Measurements from ENCODE around the gene GPR108.
"Not testable (repeated sequence)": the region's sequence is repeated elsewhere in the genome, so short reads cannot be mapped to it uniquely, and the experiment has no call there.

Gene GPR108

DNA sequence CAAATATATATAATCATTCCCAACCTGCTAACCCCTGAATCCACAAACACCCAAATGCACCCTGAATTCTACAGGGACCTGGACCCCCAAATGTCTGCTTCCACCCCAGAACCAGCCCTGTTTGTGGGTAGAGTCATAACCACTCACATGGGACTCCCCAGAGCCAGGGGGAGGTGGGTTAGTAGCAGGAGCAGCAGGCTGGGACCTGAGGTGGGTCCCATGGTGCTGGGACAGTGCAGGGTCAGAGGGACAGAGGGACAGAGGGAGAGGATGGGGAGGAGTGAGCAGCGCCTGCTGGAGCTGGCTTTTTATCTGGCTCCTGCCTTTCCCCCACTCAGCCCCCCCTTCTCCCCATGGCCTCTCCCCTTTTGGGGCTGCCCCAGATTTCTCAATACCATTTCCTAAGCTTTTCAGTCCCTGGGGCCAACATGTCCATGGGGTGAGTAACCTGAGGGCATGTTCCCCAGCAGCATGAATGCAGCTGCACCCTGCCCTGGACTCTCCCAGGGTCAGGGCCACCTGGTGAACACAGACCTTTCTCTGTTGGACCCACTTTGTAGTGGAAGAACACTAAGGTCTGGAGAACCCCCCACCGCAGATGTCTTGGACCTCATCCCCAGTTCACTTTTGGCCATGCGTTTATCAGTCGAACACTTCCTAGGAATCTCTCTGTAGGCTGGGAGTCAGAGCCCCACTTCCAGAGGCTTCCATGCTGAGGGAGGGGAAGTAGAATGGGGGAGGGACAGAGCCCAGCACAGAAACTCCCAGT is 16.8 kb downstream of the GPR108 start, which contains the start of gene C3:
Gene C3 (minus strand): TSS at position 282 of the 769 bp plus-strand sequence. CDS start 61 bp downstream, at position 221.
- no peak for DNase-seq (ENCODE audit: low spot score)

DNA sequence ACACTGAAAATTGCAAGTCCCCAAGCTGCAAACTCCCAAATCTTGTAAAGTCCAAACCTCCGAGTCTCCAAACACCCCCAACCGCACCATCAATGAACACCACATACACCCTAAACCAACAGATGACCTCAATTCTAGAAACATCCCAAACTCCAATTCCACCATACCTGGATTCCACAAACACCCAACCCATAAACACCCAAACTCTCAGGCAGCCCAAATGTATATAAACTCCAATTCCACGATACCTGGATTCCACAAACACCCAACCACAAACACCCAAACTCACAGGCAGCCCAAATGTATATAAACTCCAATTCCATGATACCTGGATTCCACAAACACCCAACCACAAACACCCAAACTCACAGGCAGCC is 17.4 kb downstream of the GPR108 start:
- no peak for DNase-seq (ENCODE audit: low spot score)

DNA sequence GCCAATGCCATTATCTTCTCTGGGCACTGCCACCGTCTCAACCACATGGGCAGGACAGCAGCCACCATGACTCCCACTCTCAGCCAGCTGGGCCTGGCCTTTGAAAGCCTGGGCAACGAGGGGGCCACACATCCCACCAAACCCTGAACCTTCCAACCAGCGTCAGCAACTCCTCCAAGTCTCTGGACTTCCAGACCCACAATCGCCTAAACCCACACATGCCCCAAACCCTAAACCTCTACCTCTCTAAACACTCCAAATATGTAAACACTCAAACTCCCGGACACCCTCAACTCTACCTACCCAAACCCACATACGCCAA is 17.9 kb downstream of the GPR108 start:
- DNase-seq (ENCODE audit: low spot score) = no peak

DNA sequence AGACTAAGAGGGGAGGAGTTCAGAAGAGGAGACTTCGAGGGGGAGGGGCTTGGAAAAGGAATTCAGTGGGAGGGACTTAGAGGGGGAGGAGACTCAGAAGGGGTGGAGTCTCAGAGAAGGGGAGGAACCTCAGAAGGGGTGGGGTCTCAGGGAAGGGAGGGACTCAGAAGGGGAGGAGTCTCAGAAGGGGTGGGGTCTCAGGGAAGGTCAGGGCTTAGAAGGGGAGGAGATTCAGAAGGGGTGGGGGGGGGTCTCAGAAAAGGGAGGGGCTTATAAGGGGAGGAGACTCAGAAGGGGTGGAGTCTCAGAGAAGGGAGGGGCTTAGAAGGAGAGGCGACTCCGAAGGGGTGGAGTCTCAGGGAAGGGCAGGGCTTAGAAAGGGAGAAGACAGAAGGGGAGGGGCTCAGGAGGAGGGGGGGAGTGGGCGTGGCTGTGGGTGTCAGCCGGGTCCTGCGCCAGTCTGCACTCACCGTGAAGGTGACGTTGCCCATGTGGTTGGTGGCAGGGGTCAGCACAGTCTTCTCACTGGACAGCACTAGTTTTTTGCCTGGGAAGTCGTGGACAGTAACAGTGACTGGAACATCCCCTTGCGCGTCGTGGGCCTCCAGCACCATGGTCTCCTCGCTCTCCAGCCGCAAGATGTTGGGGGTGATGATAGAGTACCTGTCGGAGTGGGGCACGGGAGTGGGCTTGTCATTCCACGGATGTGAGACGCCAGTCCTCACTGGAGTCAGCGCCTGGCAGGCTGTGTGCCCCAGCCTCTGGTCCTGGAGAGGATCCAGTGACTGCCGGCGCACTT is 18.4 kb downstream of the GPR108 start:
- DNase-seq (ENCODE audit: low spot score) = no peak

DNA sequence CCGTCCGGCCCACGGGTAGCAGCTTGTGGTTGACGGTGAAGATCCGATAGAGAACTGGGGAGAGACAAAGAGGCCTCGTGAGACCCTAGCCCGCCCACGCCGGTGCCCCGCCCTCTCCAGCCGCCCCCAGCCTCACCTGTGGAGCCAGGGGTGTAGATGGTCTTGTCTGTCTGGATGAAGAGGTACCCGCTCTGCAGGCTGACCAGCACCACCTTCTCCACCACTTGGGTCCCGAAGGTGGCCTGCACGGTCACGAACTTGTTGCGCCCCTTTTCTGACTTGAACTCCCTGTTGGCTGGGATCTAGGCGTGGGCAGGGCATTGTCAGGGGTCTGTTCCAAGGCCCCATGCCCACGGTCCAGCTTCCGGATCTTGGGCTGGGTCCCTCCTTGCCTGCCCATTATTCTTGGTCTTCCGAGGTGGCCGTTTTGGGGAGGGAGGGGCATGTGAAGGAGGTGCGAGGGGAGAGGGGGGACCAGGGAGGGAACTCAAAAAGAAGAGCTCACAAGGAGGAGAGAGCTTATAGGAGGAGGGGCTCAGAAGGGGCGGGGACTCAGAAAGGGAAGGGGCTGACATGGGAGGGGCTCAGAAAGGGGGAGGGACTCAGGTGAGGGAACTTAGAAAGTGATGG is 19.2 kb downstream of the GPR108 start:
- no peak for DNase-seq (ENCODE audit: low spot score)

DNA sequence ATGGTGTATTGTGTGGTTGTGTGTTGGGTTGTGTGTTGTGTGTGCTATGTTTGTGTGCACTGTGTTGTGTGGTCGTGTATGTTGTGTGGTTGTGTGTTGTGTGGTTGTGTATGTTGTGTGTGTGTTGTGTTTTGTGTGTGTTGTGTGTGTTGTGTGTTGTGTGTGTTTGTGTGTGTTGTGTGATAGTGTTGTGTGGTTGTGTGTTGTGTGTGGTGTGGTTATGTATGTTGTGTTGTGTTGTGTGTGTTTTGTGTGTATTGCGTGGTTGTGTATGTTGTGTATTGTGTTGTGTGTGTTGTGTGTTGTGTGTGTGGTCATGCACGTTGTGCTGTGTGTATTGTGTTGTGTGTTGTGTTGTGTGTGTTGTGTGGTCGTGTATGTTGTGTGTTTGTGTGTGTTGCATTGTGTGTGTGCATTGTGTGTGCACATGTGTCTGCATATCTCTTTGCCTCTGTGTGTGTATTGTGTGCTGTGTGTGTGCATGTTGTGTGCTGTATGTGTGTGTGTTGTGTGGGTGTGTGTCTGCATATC is 19.9 kb downstream of the GPR108 start:
- DNase-seq (ENCODE audit: low spot score) = no peak

DNA sequence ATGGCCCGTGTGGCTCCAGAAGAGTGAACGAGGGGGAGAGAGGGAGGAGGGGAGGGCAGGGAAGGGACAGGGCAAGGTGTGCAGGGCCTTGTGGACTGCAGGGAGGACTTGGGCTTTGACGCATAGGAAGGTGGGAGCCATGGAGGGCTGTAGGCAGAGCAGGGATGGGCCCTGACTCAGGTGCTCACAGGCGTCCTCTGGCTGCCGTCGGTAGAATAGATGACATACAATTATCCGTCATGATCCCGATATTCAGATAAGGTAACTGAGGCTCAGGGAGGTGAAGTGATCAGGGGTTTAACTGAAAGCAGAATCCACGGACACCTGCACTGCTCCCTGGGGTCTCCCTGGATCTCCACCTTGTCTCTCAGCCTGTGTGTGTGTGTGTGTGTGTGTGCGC is 20.3 kb downstream of the GPR108 start:
- no peak for DNase-seq (ENCODE audit: low spot score)

DNA sequence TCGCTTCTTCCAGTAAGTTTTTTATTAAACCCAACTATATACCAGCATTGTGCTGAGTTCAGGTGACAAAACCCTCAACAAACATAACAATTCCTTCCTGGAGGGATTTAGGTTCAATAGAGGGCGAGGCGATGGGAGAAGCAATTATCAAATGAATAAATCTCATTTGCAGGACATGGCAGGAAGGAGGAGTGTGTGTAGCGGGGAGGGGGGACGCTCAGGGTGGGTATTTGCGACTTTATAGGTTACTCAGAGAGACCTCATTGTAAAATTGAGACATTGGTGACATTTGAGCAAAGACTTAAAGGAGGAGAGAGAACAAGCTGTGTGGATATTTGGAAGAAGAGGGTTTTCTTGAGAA is 20.8 kb downstream of the GPR108 start:
- DNase-seq (ENCODE audit: low spot score) = no peak

DNA sequence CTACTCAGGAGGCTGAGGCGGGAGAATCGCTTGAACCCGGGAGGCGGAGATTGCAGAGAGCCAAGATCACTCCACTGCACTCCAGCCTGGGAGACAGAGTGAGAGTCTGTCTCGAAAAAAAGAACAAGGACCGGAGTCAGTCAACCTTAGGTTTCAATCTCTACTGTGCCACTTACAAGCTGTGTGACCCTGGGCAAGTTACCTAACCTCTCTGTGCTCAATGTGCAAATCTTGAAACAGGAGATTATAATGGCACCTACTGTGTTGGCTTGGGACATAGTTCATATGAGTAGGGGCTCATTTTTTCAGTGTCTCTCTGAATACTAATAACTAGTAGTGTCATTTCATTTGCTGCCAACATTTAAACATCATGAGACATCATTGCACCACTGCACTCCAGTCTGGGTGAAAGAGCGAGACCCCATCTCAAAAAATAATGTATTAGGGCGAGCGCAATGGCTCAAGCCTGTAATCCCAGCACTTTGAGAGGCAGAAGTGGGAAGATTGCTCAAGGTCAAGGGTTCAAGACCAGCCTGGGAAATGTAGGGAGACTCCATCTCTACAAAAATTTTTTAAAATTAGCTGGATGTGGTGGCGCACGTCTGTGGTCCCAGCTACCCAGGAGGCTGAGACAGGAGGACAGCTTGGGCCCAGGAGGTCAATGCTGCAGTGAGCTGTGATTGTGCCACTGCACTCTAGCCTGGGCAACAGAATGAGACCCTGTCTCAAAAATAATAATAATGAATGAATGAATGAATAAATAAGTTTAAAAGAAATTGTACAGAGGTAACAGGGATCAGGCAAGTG is 22.4 kb downstream of the GPR108 start:
- DNase-seq (ENCODE audit: low spot score) = no peak

DNA sequence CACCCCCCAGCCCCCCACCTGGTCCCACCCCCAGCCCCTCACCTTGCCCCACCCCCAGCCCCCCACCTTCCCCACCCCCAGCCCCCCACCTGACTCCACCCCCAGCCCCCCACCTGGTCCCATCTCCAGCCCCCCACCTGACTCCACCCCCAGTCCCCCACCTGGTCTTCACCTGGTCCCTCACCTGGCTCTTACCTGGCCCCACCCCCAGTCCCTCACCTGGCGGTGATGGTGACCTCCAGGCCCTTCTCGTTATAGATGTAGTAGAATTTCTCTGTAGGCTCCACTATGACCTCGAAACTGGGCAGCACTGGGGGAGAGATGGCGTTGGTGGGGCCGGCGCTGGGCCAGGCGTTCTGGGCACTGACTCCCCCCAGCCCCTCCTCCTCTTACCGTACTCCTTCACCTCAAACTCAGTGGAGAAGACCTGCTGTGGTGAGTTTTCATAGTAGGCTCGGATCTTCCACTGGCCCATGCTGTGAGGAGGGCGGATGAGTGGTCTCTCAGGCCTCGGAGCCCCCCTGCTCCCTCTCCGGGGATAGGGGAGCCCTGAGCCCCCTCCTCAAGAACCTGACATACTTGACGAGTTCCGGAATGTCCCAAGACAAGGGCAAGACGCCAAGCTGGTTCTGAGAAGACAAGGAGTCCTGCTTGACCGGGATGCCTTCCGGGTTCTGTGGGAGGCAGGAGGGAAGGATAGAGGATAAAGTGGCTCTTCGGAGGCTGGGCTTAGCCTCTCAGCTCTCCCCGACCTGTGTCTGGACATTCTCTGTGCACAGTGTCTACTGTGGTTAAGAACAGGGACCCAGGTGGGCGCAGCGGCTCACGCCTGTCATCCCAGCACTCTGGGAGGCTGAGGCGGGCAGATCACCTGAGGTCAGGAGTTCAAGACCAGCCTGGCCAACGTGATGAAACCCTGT is 23.3 kb downstream of the GPR108 start:
- no peak for DNase-seq (ENCODE audit: low spot score)

DNA sequence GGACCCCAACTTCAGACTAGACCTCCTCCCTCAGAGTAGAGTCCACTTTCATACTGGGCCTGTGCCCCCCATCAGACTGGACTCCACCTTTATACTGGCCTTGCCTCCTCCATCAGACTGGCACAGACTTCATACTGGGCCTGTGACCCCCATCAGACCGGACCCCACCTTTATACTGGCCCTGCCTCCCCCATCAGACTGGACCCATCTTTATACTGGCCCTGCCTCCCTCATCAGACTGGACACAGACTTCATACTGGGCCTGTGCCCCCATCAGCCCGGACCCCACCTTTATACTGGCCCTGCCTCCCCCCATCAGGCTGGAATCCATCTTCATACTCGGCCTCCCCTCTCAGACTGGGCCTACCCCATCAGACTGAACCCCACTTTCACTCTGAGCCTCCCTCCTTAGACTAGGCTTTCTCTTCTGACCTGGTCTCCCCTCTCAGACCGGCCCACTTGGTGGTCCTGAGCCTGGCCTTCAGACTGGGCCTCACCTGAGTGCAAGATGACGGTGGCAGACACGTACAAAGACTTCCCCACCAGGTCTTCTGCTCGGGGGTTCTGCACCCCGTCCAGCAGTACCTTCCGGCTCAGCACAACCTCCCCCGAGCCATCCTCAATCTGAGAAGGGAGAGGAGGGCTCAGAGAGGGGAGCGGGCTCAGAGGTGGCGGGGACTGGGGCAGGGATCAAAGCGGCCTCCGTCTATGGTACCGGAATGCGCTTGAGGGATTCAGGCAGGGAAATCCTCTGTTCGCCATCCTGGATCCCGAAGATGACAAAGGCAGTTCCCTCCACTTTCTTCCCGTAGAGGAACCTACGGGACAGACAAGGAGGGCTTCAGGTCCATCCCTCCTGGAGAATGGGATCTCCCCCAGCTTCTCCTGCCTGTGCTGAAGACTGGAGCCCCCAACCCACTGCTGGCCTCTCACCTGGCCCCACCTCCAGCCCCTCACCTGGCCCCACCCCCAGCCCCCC is 24.4 kb downstream of the GPR108 start:
- no peak for DNase-seq (ENCODE audit: low spot score)

DNA sequence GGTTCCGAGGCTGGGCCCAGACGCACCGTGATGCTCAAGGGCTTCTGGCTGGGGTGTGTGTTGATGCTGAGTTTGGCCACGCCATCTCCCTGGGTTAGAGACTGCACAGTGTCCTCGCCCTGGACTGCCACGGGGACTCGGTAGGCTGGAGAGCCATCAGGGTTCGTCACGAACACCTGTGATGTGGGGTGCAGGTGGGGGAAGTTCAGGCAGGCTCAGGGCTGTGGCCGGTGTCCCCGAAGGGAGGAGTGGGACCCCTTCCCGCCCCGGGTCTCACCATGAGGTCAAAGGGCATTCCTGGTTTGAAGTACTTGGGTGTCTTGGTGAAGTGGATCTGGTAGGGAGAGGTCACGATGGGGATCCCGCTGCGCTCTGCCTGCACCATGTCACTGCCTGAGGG is 25.1 kb downstream of the GPR108 start:
- no peak for DNase-seq (ENCODE audit: low spot score)

DNA sequence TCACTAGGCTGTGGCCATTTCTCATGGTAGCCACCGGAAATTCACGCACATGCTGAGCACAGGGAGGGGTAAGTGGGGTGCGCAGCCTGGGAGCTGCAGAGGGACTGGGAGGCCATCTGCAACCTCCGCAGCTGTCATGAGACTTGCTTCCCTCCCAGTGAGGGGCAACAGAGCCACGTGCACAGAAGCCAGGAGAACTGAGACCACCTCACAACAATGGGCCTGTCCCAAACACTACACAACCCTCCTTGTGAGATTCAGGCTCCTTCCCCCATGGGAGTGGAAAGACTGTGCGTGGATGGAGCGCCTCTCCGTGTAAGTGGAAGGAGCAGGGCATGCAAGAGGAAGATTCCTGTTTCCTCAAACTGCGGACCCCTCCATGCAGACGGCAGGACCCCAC is 25.8 kb downstream of the GPR108 start:
- no peak for DNase-seq (ENCODE audit: low spot score)

DNA sequence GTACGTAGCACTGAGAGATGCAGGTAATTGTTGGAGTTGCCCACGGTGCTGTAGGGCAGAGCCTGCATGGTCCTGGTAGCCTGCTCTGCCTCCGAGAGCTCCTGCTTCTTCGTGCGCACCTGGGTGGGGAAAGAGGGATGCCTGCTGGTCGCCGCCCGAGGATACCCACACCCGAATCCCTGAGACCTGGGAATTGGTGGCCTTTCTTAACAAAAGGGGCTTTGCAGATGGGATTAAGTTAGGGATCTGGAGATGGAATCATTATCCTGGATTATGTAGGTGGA is 26.4 kb downstream of the GPR108 start:
- DNase-seq (ENCODE audit: low spot score) = no peak

DNA sequence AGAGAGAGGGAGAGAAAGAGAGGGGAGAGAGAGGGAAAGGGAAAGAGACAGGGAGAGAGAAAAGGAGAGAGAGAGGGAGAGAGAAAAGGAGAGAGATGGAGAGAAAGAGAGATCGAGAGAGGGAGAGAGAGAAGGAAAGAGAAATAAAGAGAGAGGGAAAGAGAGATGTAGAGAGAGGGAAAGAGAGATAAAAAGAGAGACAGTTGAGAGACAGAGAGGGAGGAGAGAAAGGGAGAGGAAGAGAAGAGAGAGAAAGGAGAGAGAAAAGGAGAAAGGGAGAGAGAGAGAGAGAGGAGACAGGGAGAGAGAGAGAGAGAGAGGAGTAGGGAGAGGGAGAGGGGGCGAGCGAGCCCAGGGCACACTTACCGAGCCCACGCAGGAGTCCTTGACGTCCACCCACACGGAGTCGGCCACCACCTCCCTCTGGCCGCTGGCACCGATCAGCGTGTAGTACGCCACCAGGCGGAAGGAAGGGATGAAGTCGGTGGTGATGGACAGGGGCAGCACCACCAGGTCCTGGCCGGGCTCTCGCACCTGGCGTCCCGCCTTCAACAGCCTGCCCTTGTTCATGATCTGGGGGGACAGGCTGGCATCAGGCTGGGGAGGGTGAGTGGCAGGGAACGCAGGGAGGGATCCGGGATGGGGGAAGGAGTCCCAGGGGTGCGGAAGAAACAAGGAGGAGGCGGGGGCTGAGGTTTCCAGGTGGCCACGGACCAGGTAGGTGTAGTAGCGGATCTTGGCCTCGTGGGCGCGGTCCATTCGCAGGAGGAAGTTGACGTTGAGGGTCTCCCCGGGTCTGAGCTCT is 26.9 kb downstream of the GPR108 start:
- no peak for DNase-seq (ENCODE audit: low spot score)

DNA sequence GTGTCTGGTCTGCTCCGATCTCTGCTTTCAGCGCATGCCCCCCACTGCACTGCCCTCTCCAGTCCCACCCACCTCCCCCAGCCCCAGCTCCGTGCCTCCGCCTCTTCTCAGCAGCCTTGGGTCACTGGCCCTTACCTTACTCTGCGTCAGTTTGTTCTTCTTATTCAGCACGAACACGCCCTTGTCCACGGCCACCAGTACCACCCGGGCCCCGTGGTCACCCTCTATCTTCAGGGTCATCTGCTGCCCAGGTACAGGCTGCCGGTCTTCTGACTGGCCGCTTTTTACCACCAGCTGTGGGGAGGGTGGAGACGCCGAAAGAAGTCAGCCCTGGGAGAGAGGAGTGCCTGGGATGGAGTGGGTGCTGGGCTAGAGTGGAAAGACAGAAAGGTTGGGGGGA is 27.8 kb downstream of the GPR108 start:
- DNase-seq (ENCODE audit: low spot score) = no peak

DNA sequence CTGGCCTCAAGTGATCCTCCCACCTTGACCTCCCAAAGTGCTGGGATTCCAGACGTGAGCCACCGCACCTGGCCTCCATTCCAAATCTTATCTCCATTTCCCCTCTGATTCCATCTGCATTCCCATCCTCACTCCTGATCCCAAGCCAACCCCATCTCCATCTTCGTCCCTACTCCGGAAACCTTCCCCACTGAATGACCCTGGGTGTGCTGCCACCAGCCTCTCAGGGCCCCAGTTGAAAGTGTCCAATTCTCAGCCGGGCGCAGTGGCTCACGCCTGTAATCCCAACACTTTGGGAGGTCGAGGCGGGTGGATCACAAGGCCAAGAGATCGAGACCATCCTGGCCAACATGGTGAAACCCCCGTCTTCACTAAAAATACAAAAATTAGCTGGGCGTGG is 28.5 kb downstream of the GPR108 start:
- not testable (repeated sequence) for DNase-seq (ENCODE audit: low spot score)

DNA sequence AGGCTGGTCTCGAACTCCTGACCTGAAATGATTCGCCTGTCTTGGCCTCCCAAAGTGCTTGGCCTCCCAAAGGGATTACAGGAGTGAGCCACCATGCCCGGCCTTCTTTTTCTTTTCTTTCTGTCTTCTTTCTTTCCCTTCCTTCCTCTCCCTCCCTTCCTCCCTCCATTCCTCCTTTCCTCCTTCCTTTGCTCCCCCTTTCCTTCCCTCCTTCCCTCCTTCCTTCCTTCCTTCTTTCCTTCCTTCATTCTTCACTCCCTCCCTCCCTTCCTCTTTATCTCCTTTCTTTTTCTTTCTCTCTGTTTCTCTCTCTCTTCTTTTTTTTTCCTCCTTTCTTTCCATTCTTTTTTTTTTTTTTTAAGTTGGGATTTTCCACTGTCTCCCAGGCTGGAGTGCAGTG is 29.0 kb downstream of the GPR108 start:
- no peak for DNase-seq (ENCODE audit: low spot score)

DNA sequence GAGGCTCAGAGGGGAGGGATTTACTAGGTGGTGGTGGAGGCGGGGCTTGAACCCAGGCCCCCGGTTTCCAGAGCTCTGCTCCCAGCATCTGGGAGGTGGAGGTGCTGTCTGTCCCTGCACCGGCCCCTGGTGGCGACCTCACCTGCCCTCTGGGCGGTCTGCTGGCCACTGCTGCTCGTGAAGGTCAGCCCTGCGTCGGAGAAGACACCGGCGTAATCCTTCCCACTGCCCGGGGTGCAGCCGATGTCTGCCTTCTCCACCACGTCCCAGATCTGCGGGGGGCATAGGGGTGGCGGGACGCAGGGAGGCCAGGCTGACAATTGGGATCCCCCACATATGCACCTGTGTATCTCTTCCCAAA is 29.7 kb downstream of the GPR108 start:
- no peak for DNase-seq (ENCODE audit: low spot score)
